HepG2 (cell line): Measurements from ENCODE around the gene CARD19. TPM values are rescaled to one million over a fixed set of nuclear protein-coding genes. Genes with fewer than 3 reads are reported as not detected.

Experiments
- ATF2 ChIP-seq: sonication (generic); formaldehyde crosslinking; IDR thresholded peaks from 2 replicates; pipeline ENCODE4 v1.4.0; 2020; ENCODE audit warnings: missing genetic modification reagents
- ERF ChIP-seq: IDR thresholded peaks from 2 replicates; pipeline ENCODE4 v1.6.1; 2018; ENCODE audit warnings: missing biosample characterization, missing genetic modification reagents
- ETV5 ChIP-seq: IDR thresholded peaks from 2 replicates; pipeline ENCODE4 v1.6.1; 2018; ENCODE audit warnings: missing biosample characterization, missing genetic modification reagents, inconsistent platforms, borderline replicate concordance
- FOXP4 ChIP-seq: sonication (generic); formaldehyde crosslinking; IDR thresholded peaks from 2 replicates; pipeline ENCODE4 v1.4.0; 2020; ENCODE audit warnings: missing genetic modification reagents
- MAZ ChIP-seq, 2 experiments: sonication (generic) in 1 of 2; formaldehyde crosslinking in 1 of 2; IDR thresholded peaks; 2 replicates each; pipeline versions ENCODE4 v1.5.0 to v1.6.1; 2012 to 2020; ENCODE audit warnings: low read depth in 2 of 2, mild to moderate bottlenecking in 2 of 2, borderline replicate concordance in 1 of 2, improper control_type of control experiment in 1 of 2, low read length in 1 of 2, missing genetic modification reagents in 1 of 2, moderate library complexity in 1 of 2
- NONO ChIP-seq, 2 experiments: fragments of 450-650 bp in 1 of 2; sonication (generic) in 1 of 2; formaldehyde crosslinking in 1 of 2; IDR thresholded peaks in 1 of 2; conservative IDR thresholded peaks in 1 of 2; 2 replicates each; pipeline versions ENCODE4 v1.6.1 to v1.8.0; 2017 to 2022; ENCODE audit warnings: mild to moderate bottlenecking in 1 of 2, missing genetic modification reagents in 1 of 2, moderate library complexity in 1 of 2
- NR2C2 ChIP-seq: sonication (generic); formaldehyde crosslinking; IDR thresholded peaks from 2 replicates; pipeline ENCODE4 v1.4.0; 2020; ENCODE audit warnings: missing genetic modification reagents, mild to moderate bottlenecking, moderate library complexity, borderline replicate concordance
- PATZ1 ChIP-seq: sonication (generic); formaldehyde crosslinking; IDR thresholded peaks from 2 replicates; pipeline ENCODE4 v1.4.0; 2020; ENCODE audit warnings: missing genetic modification reagents
- SCMH1 ChIP-seq: sonication (generic); formaldehyde crosslinking; IDR thresholded peaks from 2 replicates; pipeline ENCODE4 v1.9.0; 2021; ENCODE audit warnings: missing genetic modification reagents, mild to moderate bottlenecking, borderline replicate concordance
- SPEN ChIP-seq: sonication (generic); formaldehyde crosslinking; IDR thresholded peaks from 2 replicates; pipeline ENCODE4 v1.5.1; 2020; ENCODE audit warnings: low read depth, mild to moderate bottlenecking, missing genetic modification reagents
- ZBTB20 ChIP-seq: sonication (generic); formaldehyde crosslinking; IDR thresholded peaks from 2 replicates; pipeline ENCODE4 v1.8.1; 2023; ENCODE audit warnings: missing genetic modification reagents, low read depth, mild to moderate bottlenecking, borderline replicate concordance
- ZNF292 ChIP-seq: sonication (generic); formaldehyde crosslinking; IDR thresholded peaks from 2 replicates; pipeline ENCODE4 v1.8.1; 2022; ENCODE audit warnings: mild to moderate bottlenecking, low read depth, missing genetic modification reagents, borderline replicate concordance
- ZNF333 ChIP-seq: sonication (generic); formaldehyde crosslinking; IDR thresholded peaks from 2 replicates; pipeline ENCODE4 v1.4.0; 2020; ENCODE audit warnings: mild to moderate bottlenecking, missing genetic modification reagents, borderline replicate concordance
- ZNF34 ChIP-seq: sonication (generic); formaldehyde crosslinking; IDR thresholded peaks from 2 replicates; pipeline ENCODE4 v1.4.0; 2020; ENCODE audit warnings: mild to moderate bottlenecking, missing genetic modification reagents, borderline replicate concordance
- ZNF430 ChIP-seq: sonication (generic); formaldehyde crosslinking; IDR thresholded peaks from 2 replicates; pipeline ENCODE4 v1.9.0; 2021; ENCODE audit warnings: mild to moderate bottlenecking, missing genetic modification reagents
- ZNF513 ChIP-seq: sonication (generic); formaldehyde crosslinking; conservative IDR thresholded peaks from 2 replicates; pipeline ENCODE4 v1.5.0; 2020; ENCODE audit warnings: missing genetic modification reagents
- ZNF552 ChIP-seq: sonication (generic); formaldehyde crosslinking; IDR thresholded peaks from 2 replicates; pipeline ENCODE4 v1.9.0; 2022; ENCODE audit warnings: missing genetic modification reagents, mild to moderate bottlenecking, borderline replicate concordance
- polyA plus RNA-seq, 8 experiments: library from polyadenylated mRNA; depleted of rRNA in 3 of 8; stranded (reverse) in 7 of 8; unstranded in 1 of 8; fragments of >200 nt; fragmentation: Illumina TruSeq in 4 of 8; extraction: Trizol in 4 of 8; gene quantifications; 2 replicates each; pipeline versions ENCODE4 v1.2.1 to v1.2.3, GENCODE V29; 2011 to 2016; ENCODE audit warnings: low read depth in 4 of 8, missing spikeins in 1 of 8, mixed read lengths in 1 of 8; ENCODE audit not compliant: insufficient read depth in 1 of 8
- total RNA-seq, 5 experiments: library from RNA; depleted of rRNA; stranded (reverse); fragments of >200 nt; fragmentation: Illumina TruSeq; extraction: Trizol; gene quantifications; 2 replicates each; pipeline ENCODE4 v1.2.3, GENCODE V29; 2016; ENCODE audit warnings: low read depth in 1 of 5

Gene CARD19
- total and polyA plus RNA-seq, 2 of the 13 experiments (the other 11 are each of a cell fraction or from before 2014, with no cell fraction given) = 18.4 to 47.2 TPM

- TF ChIP-seq ZNF513 = no peak
- peak; percentile 48; the same call in 1 of the 2 replicates for TF ChIP-seq FOXP4
- no peak for TF ChIP-seq SCMH1 (CRISPR knock-in tag)
- TF ChIP-seq ZNF333 = peak; percentile 24; the same call in 1 of the 2 replicates
- TF ChIP-seq ZNF34 (CRISPR knock-in tag) = no peak
- peak; percentile 83 for TF ChIP-seq PATZ1 (CRISPR knock-in tag)
- TF ChIP-seq ZNF430 (CRISPR knock-in tag) = 0 out of 2 replicates have a peak, but pooled peaks have one; percentile 24
- TF ChIP-seq ZBTB20 (CRISPR knock-in tag) = peak; percentile 76; the same call in 1 of the 2 replicates
- 0 out of 2 replicates have a peak, but pooled peaks have one; percentile 24 for TF ChIP-seq ZNF552 (CRISPR knock-in tag)
- peak; percentile 73; the same call in 1 of the 2 replicates for TF ChIP-seq MAZ (IDR thresholded peaks at IDR 0.05; ENCODE audit: borderline replicate concordance, low read depth, low read length)
- peak; percentile 80 for TF ChIP-seq MAZ (CRISPR knock-in tag; IDR thresholded peaks at IDR 0.05; ENCODE audit: low read depth)
- peak; percentile 77; the same call in 1 of the 2 replicates for TF ChIP-seq ZNF292 (CRISPR knock-in tag)
- TF ChIP-seq ATF2 (CRISPR knock-in tag) = peak; percentile 26; the same call in 1 of the 2 replicates
- TF ChIP-seq NONO (IDR thresholded peaks at IDR 0.05) = no peak
- TF ChIP-seq NONO (CRISPR knock-in tag; conservative IDR thresholded peaks at IDR 0.05) = peak; percentile 83; the same call in 1 of the 2 replicates
- TF ChIP-seq SPEN = peak; percentile 93
- TF ChIP-seq ETV5 = peak; percentile 74; the same call in 1 of the 2 replicates
- 0 out of 2 replicates have a peak, but pooled peaks have one; percentile 45 for TF ChIP-seq NR2C2
- peak; percentile 74; the same call in 1 of the 2 replicates for TF ChIP-seq ERF (CRISPR knock-in tag)
These were observed 30.9 kb downstream of the CARD19 start (continued) for GRCh38 chr9:93126825-93127368.
